Measurements from ENCODE around the gene TXK. TPM values are rescaled to one million over a fixed set of nuclear protein-coding genes. Genes with fewer than 3 reads are reported as not detected.

The TXK gene
- total RNA-seq, 1 donor from 2014 or later = not detected

DNA sequence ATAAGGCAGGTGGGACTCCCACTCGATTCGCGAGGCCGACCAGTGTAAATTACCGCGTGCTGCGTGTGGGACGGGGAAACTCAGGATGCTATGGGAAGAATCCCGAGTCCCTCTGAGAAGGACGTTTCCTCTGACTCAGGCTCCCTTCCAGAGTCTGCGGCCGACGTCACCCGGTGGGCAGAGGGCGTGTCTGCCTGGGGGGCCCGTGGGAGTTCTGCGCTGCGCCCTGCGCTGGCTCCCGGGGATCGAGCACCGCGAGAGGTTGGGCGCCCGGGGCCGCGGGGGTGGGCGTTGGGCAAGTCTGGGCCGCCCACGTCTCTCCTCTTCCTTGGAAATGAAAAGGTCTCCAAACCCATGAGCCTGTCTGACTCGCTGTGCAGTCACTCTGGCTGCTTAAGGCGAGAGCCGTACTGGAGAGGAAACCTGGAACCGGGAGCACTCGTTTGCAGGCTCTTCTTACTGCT, 116.9 kb downstream of the TXK start:
- H3K4me3 Mint-ChIP-seq (ENCODE audit: unreplicated experiment) = peak overlapping the region; percentile 79
- H3K4me1 Mint-ChIP-seq (ENCODE audit: unreplicated experiment) = peaks cover 11% of the 10 kb centered on the region
- no peaks in the 10 kb centered on the region for H3K36me3 Mint-ChIP-seq (ENCODE audit: unreplicated experiment)
- H3K27me3 Mint-ChIP-seq (ENCODE audit: unreplicated experiment) = peaks cover 41% of the 10 kb centered on the region
- DNase-seq (ENCODE audit: extremely low spot score, unreplicated experiment) = peak; percentile 86
- H3K27ac Mint-ChIP-seq (ENCODE audit: unreplicated experiment) = no peak overlapping the region
- TF ChIP-seq, protein P1, sequence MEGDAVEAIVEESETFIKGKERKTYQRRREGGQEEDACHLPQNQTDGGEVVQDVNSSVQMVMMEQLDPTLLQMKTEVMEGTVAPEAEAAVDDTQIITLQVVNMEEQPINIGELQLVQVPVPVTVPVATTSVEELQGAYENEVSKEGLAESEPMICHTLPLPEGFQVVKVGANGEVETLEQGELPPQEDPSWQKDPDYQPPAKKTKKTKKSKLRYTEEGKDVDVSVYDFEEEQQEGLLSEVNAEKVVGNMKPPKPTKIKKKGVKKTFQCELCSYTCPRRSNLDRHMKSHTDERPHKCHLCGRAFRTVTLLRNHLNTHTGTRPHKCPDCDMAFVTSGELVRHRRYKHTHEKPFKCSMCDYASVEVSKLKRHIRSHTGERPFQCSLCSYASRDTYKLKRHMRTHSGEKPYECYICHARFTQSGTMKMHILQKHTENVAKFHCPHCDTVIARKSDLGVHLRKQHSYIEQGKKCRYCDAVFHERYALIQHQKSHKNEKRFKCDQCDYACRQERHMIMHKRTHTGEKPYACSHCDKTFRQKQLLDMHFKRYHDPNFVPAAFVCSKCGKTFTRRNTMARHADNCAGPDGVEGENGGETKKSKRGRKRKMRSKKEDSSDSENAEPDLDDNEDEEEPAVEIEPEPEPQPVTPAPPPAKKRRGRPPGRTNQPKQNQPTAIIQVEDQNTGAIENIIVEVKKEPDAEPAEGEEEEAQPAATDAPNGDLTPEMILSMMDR (IDR thresholded peaks at IDR 0.05) = no peak
- H3K9me3 Mint-ChIP-seq (ENCODE audit: unreplicated experiment) = no peaks in the 10 kb centered on the region

Other genes starting within 250 kb of the TXK start
- 13.4 and 15.5 TPM in 2 replicates for gene NFXL1, start 219.7 kb downstream of the TXK start, total RNA-seq
- gene CNGA1, start 117.6 kb downstream of the TXK start, total RNA-seq = not detected in 2 replicates
- gene NIPAL1, start 117.5 kb downstream of the TXK start, total RNA-seq = 0.13 and 0.42 TPM in 2 replicates
- 0.13 TPM in 1 of 2 replicates, not detected in the other for gene TEC, start 135.6 kb upstream of the TXK start, total RNA-seq
- gene SLAIN2, start 207.3 kb upstream of the TXK start, total RNA-seq = 70.1 and 82.7 TPM in 2 replicates